Measurements from ENCODE around the gene PJVK. TPM values are rescaled to one million over a fixed set of nuclear protein-coding genes. Genes with fewer than 3 reads are reported as not detected.

Gene PJVK
- total RNA-seq, 1 donor from 2014 or later, result 1.7 TPM

GRCh38 chr2:178479275-178479616 is 28.1 kb downstream of the PJVK start:
- intact Hi-C loops (cut with micrococcal nuclease), result loop anchor here (2.0 to 10.0 kb wide), 7 partner anchors 52 to 1528 kb away; partner anchors contain the start of genes CWC22, OSBPL6 and SESTD1

- intact Hi-C loops (cut with micrococcal nuclease), result loop anchor here (2.0 to 10.0 kb wide), 8 partner anchors 27 to 1527 kb away; partner anchors contain the start of genes CWC22, OSBPL6 and SESTD1
Measured at GRCh38 chr2:178479758-178480226, 28.6 kb downstream of the PJVK start.

GRCh38 chr2:178480227-178481181 is 29.3 kb downstream of the PJVK start, which contains the start of gene PLEKHA3:
Gene PLEKHA3, plus strand, starts transcription at chr2:178480457. Its CDS starts 413 bp downstream, at chr2:178480870.
- intact Hi-C loops (cut with micrococcal nuclease), result loop anchor here (2.0 kb wide), 1 partner anchor 26 kb away; no protein-coding TSS in a partner anchor

- intact Hi-C loops (cut with micrococcal nuclease), result no loop called here
Measured at GRCh38 chr2:178482437-178482836, 31.3 kb downstream of the PJVK start.

- intact Hi-C loops (cut with micrococcal nuclease), result no loop called here
Measured at GRCh38 chr2:178484245-178485041, 33.3 kb downstream of the PJVK start.

DNA sequence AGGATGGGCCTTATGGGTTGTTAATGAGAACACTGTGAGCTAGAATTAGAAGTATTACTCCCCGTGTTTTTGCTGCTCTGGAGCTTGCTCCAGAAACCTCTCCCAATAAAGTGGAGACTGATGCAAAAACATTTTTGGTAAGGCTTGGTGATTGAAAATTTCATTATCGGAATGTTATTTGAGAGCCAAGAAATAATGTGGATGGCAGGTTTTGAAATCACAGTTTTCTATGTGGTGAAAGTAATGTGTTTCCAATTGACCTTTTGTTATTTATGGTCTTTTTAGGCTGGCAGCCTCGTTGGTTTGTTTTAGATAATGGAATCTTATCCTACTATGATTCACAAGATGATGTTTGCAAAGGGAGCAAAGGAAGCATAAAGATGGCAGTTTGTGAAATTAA is 34.2 kb downstream of the PJVK start:
- intact Hi-C loops (cut with micrococcal nuclease), result no loop called here

DNA sequence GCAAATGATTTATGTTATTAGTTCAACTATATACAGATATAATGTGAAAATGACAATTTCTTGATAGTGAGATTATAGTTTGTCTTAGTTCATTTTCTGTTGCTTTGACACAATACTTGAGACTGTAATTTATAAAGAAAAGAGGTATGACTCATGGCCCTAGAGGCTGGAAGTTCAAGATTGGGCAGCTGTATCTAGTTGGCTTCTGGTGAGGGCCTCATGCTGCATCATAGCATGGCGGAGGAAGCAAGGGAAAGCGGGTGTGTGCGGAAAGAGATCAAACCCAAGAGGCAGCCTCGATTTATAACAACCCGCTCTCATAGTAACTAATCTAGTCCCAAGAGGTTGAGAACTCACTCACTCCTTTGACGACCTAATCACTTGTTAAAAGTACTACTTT is 40.4 kb downstream of the PJVK start:
- intact Hi-C loops (cut with micrococcal nuclease), result no loop called here

DNA sequence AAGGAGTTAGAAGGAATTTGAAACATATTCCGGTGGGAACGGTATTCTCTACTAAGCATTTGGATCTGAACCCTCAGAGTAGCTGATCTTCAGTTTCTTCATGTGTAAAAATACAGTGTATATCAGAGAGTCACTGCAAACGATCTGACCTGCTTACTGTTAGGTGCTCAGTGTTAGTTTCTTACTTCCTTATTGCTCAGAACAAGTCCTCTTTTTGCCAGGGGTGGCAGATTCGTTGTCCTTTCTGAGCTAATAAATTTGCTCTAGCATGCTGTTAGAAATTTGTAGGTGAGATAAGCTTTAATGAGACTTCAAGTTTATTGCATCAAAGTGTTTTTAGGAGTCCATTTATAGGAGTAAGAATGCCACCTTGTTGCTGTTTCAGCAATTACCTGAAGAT is 44.9 kb downstream of the PJVK start:
- intact Hi-C loops (cut with micrococcal nuclease), result no loop called here

DNA sequence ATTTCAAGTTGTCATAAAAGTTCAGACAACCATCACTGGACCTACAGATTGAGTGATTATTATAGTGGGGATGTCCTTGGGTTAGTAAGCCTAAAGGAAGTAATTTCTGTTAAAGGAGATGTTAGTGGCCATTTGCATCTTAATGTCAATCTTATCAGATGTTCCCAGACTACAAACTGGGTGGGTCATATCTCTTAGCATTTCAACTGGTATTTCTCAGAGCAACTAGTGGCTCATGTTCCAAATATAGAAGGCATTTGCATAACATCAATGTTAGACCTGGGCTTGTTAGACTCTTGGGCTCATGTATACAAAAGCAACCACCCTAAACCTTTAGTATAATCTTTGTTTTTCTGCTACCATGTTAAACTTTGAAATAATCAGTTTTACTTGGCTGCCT is 47.0 kb downstream of the PJVK start:
- intact Hi-C loops (cut with micrococcal nuclease), result no loop called here

GRCh38 chr2:178499640-178500039 is 48.5 kb downstream of the PJVK start:
- intact Hi-C loops (cut with micrococcal nuclease), result no loop called here

- intact Hi-C loops (cut with micrococcal nuclease), result no loop called here
Measured at GRCh38 chr2:178502751-178503150, 51.6 kb downstream of the PJVK start.

DNA sequence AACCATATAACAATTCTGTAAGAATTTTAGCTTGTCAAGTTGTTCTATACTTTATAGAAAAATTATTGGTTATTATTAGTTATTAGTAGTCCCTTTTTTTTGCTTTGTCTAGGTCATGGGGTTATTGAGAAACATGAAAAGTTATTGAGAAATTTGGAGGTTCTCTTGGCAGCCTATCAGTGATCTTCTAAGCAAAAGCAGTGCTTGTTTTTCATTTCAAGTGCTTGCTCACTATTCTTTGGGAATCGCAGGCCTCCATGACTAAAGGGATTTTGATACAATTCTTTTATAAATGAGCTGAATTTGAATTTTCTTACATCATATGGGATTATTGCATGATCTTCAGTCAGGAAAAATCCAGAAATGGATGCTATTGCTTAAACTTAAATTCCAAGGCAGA is 54.9 kb downstream of the PJVK start:
- intact Hi-C loops (cut with micrococcal nuclease), result loop anchor here (2.0 kb wide), 1 partner anchor 25 kb away; the partner anchor contains the start of gene PLEKHA3

DNA sequence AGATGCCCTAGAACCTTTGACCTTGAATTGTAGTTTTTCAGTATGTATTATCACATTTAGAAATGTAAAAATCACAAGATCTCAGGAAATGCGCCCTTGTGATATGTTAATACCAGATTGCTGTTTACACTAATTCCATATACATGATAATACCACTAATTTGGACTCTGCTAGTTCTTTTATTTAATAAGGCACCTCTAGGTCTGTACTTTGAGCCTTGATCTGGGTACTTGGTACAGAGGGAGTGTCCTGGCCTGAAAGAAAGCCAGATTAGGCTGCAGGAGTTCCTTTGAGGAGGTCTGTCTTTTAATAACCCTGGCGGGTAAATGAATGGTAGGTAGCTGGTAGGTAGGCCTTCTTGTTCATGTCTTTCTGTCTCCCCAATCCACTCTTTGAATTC is 55.3 kb downstream of the PJVK start:
- intact Hi-C loops (cut with micrococcal nuclease), result loop anchor here (2.0 kb wide), 1 partner anchor 26 kb away; the partner anchor contains the start of gene PLEKHA3

DNA sequence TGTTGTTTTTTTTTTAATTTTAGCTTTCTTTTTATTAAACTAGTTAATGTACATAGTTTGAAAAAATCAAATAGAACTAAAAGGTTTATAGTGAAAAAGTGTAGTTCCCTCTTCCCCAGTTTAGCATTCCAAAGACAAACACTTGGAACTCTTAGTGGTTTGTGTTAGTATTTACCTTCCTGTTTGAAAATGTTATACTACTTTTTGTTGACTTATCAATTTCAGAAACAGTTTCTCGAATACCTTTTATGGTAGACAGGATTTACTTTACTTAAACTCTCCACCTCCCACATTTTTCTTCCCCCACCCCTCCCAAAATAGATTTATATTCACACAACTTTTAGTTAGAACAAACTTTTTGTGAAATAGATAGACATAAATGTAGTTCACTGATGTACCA is 55.8 kb downstream of the PJVK start:
- intact Hi-C loops (cut with micrococcal nuclease), result loop anchor here (2.0 kb wide), 1 partner anchor 26 kb away; the partner anchor contains the start of gene PLEKHA3

DNA sequence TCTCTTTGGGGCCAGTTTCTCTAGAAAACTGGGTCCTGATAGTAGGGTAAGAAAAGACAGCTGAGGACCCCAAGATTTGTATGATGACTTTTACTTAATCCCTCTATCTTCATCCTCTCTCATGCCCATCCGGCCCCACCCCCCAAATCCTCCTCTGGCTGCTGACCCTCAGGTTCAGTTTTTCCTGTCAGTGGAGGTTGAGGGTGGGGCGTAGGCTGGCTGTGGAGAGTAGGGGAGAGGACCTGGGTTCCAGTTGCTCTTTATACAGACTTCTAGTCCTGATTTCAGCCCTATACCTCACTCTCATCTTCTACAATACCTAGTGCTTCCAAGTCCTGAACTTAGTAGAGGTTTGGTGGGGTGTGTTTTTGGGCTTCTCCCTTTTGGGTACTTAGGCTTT is 57.5 kb downstream of the PJVK start:
- intact Hi-C loops (cut with micrococcal nuclease), result no loop called here

DNA sequence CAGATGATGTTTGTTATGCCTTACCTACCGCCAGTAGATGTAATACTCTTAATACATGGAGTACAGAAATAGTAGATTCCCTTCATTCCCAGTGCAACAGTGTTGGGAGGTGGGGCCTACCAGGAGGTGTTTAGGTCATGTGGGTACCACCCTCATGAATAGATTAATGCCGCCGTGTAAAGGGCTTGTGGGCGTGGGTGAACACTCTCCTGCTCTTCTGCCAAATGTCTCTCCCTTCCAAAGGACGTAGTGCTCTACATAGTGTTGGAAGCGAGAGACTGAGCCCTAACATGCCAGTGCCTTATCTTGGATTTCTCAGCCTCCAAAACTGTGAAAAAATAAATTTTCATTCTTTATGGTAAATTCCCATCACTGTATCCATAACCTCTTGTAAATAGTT is 59.2 kb downstream of the PJVK start:
- intact Hi-C loops (cut with micrococcal nuclease), result no loop called here

Other genes with a start within 250 kb of the PJVK start
- gene PRKRA, start 203 bp upstream of the PJVK start, total RNA-seq, result 36.1 and 37.5 TPM in 2 replicates
- 1.1 and 2.4 TPM in 2 replicates for gene FKBP7, start 27.2 kb downstream of the PJVK start, total RNA-seq
- 27.2 and 30.9 TPM in 2 replicates for gene PLEKHA3, start 29.1 kb downstream of the PJVK start, total RNA-seq

Measured in T-helper 1 cell treated with Interleukin-12 subunit alpha and Interleukin-12 subunit beta and Interleukin-4 antibody, amounts not matched to agents 30 ng/mL and 1 ng/mL, for 36 hours (primary cell).